Subcutaneous adipose tissue (tissue), 4 donors: ENCODE results near the gene ARHGAP44. TPM values are rescaled to one million over a fixed set of nuclear protein-coding genes. Genes with fewer than 3 reads are reported as not detected.

Source experiments
- CTCF ChIP-seq: fragments of 450-650 bp; IDR thresholded peaks from one replicate; pipeline ENCODE4 v1.5.1; 2016; ENCODE audit warnings: low read depth, mild to moderate bottlenecking, control low read depth, antibody characterized with exemption, moderate library complexity
- total RNA-seq, 4 donors: library from RNA; depleted of rRNA; stranded (reverse); fragments of >200 nt; gene quantifications; one replicate each; pipeline ENCODE4 v1.1.0, GENCODE V29; 2016

ARHGAP44 gene
- total RNA-seq, 4 donors from 2014 or later = 1.3 to 3.4 (median 1.9) TPM

- TF ChIP-seq CTCF = no peak
Observed at GRCh38 chr17:12814718-12815117, 25.4 kb downstream of the ARHGAP44 start.

GRCh38 chr17:12815642-12816141 is 26.4 kb downstream of the ARHGAP44 start:
- no peak for TF ChIP-seq CTCF

- TF ChIP-seq CTCF = no peak
Observed at GRCh38 chr17:12821376-12821940, 32.2 kb downstream of the ARHGAP44 start.

GRCh38 chr17:12826431-12826830 is 37.1 kb downstream of the ARHGAP44 start:
- TF ChIP-seq CTCF = no peak

GRCh38 chr17:12830777-12831247 is 41.5 kb downstream of the ARHGAP44 start:
- no peak for TF ChIP-seq CTCF

- TF ChIP-seq CTCF = no peak
Observed at GRCh38 chr17:12831839-12832238, 42.5 kb downstream of the ARHGAP44 start.

GRCh38 chr17:12839042-12839441 is 49.7 kb downstream of the ARHGAP44 start:
- no peak for TF ChIP-seq CTCF
